HS-5 (cell line): Measurements from ENCODE around the gene PCK2.

Experiments
- DNase-seq: peaks from one replicate; pipeline ENCODE4 v3.0.0-alpha.2; 2012; ENCODE audit warnings: low read depth

Gene PCK2

DNA sequence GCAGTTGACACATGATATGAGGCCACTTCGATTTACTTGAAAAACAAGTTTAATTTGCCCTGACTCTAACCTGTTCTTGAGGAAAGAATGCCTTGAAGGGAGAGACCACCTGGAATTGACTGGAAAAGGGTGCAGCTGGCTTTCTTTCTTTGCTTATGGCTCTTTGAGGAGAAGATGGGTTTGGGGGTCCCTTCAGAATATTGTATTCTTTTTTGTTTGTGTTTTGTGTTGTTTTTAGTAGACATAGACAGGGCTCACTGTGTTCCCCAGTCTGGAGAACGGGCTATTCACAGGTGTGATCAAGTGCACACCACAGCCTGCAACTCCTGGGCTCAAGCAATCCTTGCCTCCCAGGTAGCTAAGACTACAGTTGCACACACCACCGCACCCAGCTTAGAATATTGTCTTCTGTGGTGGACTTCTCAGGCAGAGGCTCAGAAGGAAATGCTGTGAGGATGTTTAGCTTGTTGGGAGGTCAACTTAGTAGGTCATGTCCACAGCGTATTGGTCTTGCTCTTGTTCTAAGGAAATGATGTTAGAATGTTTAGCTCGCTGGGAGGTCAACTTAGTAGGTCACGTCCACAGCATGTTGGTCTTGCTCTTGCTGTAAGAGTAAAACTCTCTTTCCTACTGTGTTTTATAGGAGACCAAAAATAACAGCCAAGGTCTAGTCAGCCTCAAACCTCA lies 22.2 kb downstream of the PCK2 start:
- DNase-seq = no peak

DNA sequence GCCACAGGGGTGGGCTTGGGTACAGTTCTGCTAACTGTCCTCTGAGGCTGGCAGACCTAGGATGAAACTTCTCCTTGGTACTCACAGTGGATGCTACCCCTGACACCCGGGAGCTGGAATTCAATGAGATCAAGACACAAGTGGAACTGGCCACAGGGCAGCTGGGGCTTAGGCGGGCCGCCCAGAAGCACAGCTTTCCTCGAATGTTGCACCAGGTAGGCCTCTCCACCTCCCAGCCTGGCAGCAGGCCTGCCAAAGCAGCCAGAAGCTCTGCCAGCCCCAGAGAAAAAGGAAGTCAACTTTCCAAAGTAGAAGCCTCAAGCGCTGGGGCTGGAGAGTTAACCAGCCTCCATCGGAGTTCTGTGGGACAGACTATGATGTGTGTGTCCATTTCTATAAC lies 23.1 kb downstream of the PCK2 start:
- DNase-seq = no peak

DNA sequence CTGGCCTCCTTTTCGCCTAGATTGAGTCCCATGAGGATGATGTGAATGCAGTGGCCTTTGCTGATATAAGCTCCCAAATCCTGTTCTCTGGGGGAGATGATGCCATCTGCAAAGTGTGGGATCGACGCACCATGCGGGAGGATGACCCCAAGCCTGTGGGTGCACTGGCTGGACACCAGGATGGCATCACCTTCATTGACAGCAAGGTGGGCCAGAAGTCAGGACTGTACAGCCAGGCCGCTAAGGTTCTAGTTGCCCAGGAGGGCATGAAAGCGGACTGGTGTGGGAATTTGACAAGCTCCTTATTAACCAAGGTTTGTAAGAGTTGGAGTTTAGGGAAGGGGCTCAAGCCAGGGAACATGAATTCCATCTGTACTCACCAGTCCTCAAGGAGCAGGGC lies 25.6 kb downstream of the PCK2 start:
- no peak for DNase-seq

DNA sequence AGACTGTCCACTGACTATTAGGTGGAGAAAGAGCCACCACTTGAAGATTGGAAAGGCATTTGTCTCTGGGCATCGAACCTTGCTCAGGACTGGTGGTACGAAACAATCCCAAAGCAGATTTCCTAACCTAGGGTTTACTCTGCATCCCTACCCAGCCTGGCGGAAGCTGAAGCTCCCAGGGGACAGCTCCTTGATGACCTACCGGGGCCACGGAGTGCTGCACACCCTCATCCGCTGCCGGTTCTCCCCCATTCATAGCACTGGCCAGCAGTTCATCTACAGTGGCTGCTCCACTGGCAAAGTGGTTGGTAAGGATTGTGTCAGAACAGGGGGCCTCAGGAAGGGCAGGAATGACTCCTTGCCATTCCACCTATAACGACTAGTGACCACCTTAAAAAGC lies 27.1 kb downstream of the PCK2 start:
- DNase-seq = no peak

DNA sequence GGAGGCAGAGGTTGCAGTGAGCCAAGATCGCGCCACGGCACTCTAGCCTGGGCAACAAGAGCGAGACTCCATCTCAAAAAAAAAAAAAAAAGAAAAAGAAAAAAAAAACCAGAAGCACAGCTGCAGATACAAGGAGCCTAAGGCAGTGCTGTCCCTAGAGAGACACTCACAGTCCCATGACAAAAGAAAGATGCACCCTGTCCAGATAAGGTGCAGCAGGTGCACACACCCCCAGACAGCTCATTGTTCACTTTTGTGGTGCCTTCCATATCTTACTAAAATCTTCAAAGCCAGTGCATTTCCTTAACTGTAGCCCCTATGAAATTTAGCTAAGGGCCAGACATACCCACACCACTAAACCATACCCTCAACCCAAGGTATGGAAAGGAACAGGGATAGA lies 28.3 kb downstream of the PCK2 start:
- no peak for DNase-seq

DNA sequence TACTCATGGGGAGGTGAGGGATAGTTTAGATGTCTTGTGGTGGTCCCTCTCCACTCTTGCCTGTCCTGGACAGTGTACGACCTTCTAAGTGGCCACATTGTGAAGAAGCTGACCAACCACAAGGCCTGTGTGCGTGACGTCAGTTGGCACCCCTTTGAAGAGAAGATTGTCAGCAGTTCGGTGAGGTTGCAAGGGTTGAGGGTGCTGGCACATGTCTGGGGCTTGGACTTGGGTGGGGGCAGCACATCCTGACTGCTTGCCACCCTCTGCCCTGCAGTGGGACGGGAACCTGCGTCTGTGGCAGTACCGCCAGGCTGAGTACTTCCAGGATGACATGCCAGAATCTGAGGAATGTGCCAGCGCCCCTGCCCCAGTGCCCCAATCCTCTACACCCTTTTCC lies 28.8 kb downstream of the PCK2 start:
- DNase-seq = no peak

DNA sequence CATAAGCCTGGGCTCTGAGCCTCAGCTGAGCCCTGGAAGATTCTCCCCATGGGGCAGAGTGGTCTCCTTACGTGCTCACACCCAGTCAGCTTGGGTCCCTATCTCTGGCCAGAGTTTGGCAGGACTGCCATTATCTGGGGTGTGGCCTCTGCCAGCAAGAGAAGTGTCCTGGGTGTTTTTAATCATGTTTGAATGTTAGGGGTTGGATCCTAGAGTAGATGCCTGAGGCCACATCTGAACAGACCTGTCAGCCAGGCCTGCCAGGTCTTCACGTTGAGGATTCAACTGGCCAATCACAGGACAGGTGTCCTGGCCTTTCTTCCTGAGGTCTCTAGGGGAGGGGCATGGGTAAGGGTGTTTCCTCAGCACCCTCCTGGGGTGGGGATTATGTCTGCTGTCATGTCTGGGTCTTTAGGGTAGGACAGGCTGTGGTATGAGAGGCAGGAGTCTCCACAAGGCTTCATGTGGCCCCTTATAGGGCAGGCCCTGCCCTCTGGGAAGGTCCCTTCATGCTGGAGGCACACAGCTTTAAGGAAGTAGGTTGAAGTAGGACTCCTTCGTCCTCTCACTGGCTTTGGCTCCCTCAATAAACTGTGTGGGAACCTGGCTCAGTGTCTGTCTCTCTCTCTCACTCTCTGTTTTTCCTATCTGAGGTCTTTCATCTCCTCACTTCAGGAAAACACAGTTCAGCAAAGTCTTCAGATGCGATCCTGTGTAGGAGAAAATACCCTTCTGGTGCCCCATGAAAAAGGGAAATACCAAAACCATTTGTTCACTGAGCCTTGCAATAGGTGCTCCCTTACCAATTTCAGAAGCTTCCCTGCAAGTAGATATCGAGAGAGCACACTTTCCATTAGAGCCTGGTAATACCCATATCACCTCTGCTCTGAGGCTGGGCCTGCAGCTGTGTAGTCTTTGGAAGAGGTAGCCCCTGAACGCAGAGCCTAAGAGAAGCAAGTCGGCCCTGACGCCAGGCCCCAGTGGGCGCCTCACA lies 29.6 kb downstream of the PCK2 start:
- DNase-seq = no peak

DNA sequence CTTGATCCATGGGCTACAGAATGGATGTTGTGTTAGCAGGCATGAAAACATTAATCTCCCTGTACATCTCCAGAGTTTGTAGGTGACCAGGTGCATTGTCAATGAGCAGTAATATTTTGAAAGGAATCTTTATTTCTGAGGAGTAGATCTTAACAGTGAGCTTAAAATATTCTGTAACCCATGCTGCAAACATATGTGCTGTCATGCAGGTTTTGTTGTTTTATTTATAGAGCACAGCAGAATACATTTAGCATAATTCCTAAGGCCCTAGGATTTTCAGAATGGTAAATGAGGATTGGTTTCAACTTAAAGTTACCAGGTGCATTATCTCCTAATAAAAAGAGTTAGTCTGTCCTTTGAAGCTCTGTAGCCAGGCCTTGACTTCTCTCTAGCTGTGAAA lies 32.8 kb downstream of the PCK2 start:
- DNase-seq = no peak

DNA sequence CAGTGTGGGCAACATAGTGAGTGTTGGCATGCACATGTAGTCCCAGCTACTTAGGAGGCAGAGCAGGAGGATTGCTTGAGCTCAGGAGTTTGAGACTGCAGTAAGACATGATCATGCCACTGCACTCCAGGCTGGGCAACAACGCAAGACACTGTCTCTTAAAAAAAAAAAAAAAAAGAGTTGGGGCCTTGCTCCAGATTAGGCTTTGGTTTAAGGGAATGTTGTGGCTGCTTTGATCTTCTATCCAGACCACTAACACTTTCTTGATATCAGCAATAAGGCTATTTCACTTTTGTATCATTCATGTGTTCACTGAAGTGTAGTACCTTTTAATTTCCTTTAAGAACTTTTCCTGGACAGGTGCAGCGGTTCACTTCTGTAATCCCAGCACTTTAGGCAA lies 33.6 kb downstream of the PCK2 start:
- DNase-seq = no peak

DNA sequence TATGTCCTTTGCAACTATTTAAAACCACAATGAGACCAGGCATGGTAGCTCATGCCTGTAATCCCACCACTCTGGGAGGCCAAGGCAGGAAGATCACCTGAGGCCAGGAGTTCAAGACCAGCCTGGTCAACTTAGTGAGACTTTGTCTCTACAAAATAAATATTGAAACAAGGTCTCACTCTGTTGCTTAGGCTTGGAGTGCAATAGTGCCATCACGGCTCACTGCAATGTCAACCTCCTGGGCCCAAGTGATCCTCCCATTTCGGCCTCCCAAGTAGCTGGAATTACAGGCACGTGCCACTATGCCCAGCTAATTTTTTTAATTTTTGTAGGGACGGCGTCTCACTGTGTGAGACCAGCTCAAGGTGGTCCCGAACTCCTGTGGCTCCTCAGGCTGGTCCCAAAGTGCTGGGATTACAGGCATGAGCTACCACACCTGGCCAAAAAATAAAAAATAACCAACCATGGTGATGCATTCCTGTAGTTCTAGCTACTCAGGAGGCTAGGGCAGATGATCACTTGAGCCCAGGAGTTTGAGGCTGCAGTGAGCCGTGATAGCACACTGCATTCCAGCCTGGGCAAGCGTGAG lies 35.4 kb downstream of the PCK2 start:
- no peak for DNase-seq

DNA sequence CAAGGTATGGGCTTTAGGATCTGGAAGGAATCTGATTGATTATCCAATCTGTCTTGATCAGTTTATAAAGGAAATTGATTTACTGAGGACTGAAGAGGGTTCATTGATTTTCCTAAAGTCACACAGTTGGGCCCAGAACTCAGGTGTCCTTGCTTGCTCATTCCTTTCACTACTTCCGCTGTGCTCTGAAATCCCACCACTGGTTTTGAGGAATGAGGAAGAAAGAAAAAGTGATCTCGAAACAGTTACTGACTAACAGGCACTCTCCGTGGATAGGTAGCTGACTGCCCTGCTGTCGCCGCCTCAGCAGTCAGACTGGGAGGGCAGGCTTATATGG lies 36.2 kb downstream of the PCK2 start, which contains the start of gene FITM1:
TSS of gene FITM1 (plus strand) at position 280 of the 337 bp plus-strand sequence. CDS start 905 bp downstream, outside the sequence.
- no peak for DNase-seq

DNA sequence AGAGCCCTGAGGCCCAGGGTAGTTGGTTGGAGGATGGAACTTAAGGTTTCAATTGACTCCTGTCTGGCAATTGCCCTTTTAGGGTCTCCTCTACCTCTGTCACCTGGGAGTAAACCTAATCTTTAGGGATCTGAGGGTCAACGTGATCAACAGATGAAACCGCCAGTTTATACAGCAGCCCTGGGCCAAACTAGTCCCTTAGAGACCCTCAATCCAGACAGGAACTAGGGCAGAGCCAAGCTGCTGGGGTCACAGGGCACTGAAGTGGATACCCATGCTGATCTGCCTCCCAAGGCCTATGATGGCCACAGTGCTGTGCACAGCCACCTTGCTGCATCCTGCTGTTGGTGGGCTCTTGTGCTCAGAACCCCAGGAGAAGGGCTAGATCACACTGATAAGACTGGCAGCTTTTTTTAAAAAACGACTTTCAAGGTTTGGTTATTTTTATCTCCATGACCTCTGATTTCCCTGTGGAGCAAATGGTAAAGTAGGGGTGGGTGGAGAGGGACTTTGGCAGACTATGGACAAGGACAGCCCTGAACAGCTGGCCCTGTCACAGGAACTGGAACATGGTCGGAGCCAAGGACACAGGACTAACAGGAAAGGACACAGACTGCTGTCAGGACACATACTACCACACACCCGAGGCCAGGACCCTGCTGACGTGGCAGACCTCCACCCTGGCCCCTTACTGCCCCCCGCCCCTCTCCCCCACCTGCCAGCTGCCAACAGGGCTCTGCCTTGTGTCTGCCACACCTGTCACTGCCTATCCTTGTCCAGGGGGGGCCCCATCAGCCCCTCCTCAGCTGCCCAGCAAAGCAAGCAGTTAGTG lies 36.8 kb downstream of the PCK2 start:
- no peak for DNase-seq

DNA sequence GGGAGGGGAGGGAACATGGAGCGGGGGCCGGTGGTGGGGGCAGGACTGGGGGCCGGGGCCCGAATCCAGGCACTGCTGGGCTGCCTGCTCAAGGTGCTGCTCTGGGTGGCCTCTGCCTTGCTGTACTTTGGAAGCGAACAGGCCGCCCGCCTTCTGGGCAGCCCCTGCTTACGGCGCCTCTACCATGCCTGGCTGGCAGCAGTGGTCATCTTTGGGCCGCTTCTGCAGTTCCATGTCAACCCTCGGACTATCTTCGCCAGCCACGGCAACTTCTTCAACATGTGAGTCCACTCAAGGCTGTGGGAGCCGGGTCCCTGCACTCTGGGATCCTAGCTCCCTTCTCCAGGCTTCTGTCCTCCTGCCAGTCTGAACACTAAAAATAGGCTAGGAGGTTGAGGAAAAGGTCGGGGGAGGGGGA lies 37.4 kb downstream of the PCK2 start:
- DNase-seq = no peak

DNA sequence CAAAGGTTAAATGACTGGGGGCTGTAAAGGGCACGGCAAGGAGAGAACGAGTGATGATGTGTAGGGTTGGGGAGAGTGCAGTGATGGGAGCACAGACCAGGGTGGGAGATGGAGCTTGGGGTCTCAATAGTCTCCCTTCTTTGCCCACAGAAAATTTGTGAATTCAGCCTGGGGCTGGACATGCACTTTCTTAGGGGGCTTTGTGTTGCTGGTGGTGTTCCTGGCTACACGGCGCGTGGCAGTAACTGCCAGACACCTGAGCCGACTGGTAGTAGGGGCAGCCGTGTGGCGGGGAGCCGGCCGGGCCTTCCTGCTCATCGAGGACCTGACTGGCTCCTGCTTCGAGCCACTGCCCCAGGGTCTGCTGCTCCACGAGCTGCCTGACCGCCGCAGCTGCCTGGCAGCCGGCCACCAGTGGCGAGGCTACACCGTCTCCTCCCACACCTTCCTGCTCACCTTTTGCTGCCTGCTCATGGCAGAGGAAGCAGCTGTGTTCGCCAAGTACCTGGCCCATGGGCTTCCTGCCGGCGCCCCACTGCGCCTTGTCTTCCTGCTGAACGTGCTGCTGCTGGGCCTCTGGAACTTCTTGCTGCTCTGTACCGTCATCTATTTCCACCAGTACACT lies 38.1 kb downstream of the PCK2 start:
- no peak for DNase-seq

DNA sequence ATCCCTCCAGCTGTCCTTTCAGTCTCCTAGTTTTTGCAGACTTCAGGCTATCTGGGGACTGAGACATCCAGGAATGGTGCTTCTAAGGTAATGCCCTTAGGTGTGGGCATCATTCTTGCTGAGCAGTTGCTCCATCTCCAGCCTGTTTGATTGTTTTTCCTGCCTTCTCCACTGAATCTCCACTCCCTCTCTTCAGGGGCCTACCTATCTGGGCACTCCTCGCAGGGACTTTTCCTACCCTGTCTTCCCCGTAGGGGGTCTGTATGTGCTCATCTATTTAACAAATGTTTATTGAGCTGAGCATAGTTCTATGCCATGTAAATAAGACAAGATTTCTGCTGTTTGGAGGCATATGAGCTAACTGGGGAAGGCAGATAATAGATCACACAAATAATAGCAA lies 38.9 kb downstream of the PCK2 start:
- no peak for DNase-seq

DNA sequence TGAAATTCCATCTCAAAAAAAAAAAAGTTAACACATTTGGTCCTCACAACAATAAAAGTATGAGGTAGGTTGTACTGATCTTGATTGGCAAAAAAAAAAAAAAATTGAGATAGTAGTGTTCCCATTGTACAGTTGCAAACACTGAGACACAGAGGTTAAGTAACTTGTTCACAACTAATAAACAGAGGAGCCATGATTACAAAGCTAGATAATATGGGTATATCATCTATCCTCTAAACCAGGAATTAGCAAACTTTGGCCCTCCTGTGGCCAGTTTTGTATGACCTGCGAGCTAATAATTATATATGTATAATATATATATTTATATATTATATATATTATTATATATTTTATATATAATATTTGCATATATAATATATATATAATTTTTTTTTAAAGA lies 39.6 kb downstream of the PCK2 start:
- DNase-seq = no peak

DNA sequence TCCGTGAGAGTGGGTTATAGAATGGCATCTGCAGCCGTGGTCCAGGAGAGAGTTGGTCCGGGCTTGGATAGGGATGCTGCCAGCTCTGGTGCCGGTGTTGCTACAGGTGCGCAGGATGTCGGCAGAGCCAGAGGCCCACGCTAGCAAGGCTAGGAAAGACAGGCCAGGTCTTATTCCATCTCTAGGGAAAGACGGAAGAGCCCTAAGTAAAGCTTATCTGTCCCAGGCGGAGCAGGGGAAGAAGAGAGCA lies 41.4 kb downstream of the PCK2 start:
- DNase-seq = no peak

DNA sequence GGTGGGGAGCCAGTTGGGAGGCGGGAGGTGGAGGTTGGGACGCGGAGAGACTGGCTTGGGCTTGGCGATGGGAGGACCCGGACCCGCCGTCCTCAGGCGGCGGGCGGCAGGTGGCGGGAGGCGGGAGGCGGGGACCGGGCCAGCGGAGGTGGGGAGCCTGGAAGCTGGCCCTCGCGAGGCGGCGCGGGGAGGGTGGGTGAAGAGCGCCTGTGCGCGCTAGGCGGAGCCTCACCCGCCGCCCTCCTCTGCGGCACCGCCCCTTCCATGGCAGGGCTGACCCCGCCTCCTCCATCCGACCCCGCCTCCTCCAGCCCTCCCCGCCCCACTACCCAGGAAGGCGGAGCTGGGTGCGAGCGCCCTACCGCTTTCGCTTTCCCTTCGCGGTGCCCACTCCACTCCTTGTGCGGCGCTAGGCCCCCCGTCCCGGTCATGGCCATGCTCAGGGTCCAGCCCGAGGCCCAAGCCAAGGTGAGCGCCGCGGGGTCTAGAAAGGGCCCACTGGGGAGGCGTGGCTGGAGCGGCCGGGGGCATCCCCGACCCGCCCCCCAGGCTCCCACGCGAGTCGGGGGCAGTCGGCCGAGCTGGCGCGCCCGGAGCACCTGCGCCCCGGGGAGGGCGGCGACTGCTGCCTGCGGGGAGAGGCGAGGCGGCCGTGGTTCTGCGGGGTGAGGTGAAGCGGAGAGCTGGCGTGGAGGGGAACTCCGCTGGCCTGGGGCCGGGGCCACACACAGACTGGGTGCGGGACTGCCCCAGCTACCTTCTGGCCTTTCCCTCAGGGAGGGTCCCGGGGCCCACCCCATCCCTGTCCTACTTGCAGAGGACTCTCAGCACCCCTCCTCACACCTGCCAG lies 41.9 kb downstream of the PCK2 start, which contains the start of gene PSME1:
TSS of gene PSME1 (plus strand) at position 361 of the 850 bp plus-strand sequence. CDS start at position 430, 69 bp downstream.
- DNase-seq = no peak

DNA sequence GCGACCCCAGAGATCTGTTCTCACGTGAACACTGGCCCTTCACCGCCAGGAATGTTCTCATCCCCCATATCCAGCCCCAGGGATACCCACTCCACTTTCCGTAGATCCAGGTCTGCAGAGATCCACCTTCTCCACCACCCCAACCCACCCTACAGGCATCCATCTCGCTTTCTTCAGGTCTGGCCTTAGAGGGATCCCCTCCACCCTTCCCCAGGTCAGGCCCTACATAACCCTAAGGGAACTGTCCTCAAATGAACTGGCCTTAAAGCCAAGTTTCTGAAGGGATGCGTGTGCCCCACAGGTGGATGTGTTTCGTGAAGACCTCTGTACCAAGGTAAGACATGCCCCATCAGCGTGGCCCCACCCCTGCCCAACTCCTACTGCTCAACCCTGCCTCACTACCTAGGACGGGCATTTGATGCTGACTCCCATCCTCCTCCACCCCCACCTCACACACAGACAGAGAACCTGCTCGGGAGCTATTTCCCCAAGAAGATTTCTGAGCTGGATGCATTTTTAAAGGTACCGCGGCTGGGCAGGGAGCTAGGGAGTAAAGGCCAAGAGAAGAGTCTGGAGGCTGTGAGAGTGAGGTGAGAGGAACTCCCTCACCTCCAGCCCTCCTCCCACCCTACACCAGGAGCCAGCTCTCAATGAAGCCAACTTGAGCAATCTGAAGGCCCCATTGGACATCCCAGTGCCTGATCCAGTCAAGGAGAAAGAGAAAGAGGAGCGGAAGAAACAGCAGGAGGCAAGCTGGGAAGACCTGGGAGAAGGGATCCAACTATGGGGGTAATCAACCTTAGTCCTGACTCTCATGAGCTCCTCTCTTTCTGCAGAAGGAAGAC lies 42.8 kb downstream of the PCK2 start:
- no peak for DNase-seq
